ENCODE data around the gene IL6. TPM values are rescaled to one million over a fixed set of nuclear protein-coding genes. Genes with fewer than 3 reads are reported as not detected.
"Not testable (repeated sequence)": the region's sequence is repeated elsewhere in the genome, so short reads cannot be mapped to it uniquely, and the experiment has no call there.

IL6 gene
- total RNA-seq, 1 donor from 2014 or later, result 37.3 TPM

DNA sequence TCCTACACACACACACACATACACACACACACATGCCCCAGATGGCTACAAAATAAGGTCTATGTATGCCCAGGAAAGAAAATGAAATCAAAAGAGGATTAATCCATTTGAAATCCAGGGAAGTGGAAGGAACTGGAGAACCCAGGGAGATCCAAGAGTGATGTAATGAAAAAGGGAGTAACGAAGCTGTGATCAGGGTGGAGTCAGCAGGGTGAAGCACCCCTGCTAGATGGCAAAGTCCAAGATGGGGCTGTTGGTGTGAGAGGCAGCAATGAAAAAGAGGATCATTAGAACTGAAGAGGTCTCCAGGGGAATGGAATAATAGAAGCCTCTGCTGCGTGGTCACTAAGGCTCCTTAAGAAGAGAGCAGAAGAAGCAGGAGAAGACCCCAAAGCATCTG, 43.6 kb upstream of the IL6 start:
- Histone ChIP-seq H3K4me3 (no peak overlapping the region), H3K27ac (no peak overlapping the region), H3K9me3 (no peaks in the 10 kb centered on the region), H3K4me1 (no peaks in the 10 kb centered on the region), H3K27me3 (no peaks in the 10 kb centered on the region), H3K36me3 (no peaks in the 10 kb centered on the region)
- intact Hi-C loops (cut with DNase I), result no loop called here
- TF ChIP-seq, protein P1, sequence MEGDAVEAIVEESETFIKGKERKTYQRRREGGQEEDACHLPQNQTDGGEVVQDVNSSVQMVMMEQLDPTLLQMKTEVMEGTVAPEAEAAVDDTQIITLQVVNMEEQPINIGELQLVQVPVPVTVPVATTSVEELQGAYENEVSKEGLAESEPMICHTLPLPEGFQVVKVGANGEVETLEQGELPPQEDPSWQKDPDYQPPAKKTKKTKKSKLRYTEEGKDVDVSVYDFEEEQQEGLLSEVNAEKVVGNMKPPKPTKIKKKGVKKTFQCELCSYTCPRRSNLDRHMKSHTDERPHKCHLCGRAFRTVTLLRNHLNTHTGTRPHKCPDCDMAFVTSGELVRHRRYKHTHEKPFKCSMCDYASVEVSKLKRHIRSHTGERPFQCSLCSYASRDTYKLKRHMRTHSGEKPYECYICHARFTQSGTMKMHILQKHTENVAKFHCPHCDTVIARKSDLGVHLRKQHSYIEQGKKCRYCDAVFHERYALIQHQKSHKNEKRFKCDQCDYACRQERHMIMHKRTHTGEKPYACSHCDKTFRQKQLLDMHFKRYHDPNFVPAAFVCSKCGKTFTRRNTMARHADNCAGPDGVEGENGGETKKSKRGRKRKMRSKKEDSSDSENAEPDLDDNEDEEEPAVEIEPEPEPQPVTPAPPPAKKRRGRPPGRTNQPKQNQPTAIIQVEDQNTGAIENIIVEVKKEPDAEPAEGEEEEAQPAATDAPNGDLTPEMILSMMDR (IDR thresholded peaks at IDR 0.05), result no peak
- no peak for DNase-seq (ENCODE audit: low spot score in 2 of 2)

DNA sequence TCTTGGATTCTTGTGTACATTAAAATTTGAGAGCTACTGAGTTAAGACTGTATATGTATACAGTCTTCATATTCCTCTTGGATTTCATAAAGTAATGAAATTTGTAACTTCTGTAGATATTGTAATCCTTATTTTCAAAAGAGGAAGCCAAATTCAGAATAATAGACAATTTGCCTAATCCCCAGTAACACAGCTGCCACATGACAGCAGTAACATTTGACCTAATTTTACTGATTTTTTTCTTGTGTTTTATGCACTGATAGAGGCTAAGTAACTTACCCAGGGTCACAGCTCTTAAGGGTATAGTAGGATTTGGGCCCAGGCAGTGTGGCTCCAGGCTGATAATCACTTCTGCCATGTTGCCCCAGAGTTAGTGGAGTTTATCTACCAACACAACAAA, 40.4 kb upstream of the IL6 start:
- DNase-seq (ENCODE audit: low spot score in 2 of 2), result no peak
- Histone ChIP-seq H3K27ac (no peak overlapping the region), H3K36me3 (no peaks in the 10 kb centered on the region), H3K4me3 (no peak overlapping the region), H3K27me3 (no peaks in the 10 kb centered on the region), H3K9me3 (no peaks in the 10 kb centered on the region), H3K4me1 (no peaks in the 10 kb centered on the region)
- TF ChIP-seq, protein P1 (IDR thresholded peaks at IDR 0.05), result no peak
- intact Hi-C loops (cut with DNase I), result no loop called here

DNA sequence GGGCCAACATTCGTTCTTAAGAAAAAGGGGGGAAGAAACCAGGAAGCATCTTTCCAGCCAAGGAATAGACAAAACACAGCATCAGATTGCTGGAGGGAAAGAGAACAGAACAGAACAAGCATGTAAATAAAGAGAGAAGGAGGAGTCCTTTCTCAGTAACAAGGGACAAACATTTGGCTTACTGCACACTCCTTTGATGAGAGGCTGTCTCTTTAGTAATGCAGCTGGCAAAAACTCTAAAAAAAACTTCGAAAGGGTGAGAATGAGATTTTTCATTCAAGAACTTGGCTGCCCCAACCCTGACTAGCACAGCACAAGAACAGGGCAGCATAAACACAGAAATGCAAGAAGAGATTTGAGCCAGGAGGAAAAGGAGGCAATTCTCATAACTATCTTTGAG, 38.9 kb upstream of the IL6 start:
- no peak for DNase-seq (ENCODE audit: low spot score in 2 of 2)
- TF ChIP-seq, protein P1 (IDR thresholded peaks at IDR 0.05), result no peak
- H3K4me1 ChIP-seq, result no peaks in the 10 kb centered on the region
- no peaks in the 10 kb centered on the region for H3K36me3 ChIP-seq
- intact Hi-C loops (cut with DNase I), result no loop called here
- no peak overlapping the region for H3K4me3 ChIP-seq
- no peaks in the 10 kb centered on the region for H3K9me3 ChIP-seq
- no peak overlapping the region for H3K27ac ChIP-seq
- no peaks in the 10 kb centered on the region for H3K27me3 ChIP-seq

DNA sequence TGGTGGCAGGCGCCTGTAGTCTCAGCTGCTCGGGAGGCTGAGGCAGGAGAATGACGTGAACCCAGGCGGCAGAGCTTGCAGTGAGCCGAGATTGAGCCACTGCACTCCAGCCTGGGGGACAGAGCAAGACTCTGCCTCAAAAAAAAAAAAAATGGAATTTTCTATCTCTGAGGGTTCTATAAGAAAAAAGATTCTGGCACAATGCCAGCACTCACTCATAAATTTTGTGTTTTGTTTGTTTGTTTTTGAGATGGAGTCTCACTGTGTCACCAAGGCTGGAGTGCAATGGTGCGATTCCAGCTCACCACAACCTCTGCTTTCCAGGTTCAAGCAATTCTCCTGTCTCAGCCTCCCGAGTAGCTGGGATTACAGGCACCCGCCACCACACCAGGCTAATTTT, 38.1 kb upstream of the IL6 start:
- H3K27me3 ChIP-seq; DNase-seq (ENCODE audit: low spot score in 2 of 2); intact Hi-C loops (cut with DNase I); H3K4me3 ChIP-seq; H3K9me3 ChIP-seq; H3K36me3 ChIP-seq; H3K27ac ChIP-seq; H3K4me1 ChIP-seq: not testable (repeated sequence)

DNA sequence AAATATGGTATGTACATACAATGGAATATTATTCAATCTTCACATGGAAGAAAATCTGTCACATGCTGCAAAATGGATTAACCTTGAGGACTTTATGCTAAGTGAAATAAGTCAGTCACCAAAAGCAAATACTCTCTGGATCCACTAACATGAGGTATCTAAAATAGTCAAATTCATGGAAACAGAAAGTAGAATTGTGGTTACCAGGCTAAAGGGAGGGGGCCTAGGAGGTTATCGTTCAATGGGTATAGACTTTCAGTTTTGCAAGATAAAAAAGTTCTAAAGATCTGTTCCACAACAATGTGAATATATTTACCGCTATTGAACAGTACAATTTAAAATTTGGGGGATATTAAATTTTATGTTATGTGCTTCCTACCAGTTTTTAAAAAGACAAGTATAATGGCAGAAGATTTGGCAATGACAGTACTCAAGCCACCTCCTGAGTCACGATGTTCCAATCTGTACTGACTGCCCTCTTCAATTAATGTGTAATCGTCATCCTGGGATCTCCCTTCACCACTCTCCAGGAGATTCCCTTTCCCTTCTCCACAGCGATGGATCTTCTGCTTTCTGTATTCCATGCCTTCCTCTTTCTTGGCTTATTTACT, 32.3 kb upstream of the IL6 start:
- H3K4me1 ChIP-seq, result no peaks in the 10 kb centered on the region
- H3K4me3 ChIP-seq, result no peak overlapping the region
- no peak for DNase-seq (ENCODE audit: low spot score in 2 of 2)
- H3K9me3 ChIP-seq, result no peaks in the 10 kb centered on the region
- TF ChIP-seq, protein P1 (IDR thresholded peaks at IDR 0.05), result no peak
- no peaks in the 10 kb centered on the region for H3K36me3 ChIP-seq
- H3K27me3 ChIP-seq, result no peaks in the 10 kb centered on the region
- intact Hi-C loops (cut with DNase I), result no loop called here
- H3K27ac ChIP-seq, result no peak overlapping the region

DNA sequence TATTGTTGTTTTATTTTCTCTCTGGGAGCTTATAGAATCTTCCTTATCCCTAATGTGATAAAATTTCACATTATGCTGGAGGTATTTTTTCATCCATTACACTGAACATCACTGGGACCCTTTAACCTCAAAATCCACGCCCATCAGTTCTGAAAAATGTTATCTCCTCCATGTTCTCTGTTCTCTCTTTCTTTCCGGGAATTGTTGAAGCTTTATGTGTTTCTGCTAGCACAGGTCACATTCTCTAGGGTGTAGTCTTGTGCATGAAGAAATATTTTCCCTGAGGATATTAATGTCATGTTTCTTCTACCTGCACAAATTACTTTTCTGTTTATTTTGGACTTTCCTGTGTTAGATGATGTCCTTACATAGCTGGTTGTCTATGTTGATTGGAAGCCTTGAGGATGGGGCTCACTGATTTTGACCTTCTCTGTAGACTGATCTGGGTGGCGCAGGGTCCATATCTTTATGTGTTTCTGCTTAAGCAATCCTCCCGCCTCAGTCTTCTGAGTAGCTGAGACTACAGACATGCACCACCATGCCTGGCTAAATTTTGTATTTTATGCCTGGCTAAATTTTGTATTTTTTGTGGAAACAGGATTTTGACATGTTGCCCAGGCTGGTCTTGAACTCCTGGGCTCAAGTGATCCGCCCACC, 31.4 kb upstream of the IL6 start:
- TF ChIP-seq, protein P1 (IDR thresholded peaks at IDR 0.05), result no peak
- DNase-seq (ENCODE audit: low spot score in 2 of 2), result no peak
- intact Hi-C loops (cut with DNase I), result no loop called here
- Histone ChIP-seq H3K4me1 (no peaks in the 10 kb centered on the region), H3K27me3 (no peaks in the 10 kb centered on the region), H3K36me3 (no peaks in the 10 kb centered on the region), H3K9me3 (no peaks in the 10 kb centered on the region), H3K4me3 (no peak overlapping the region), H3K27ac (no peak overlapping the region)

All from ascending aorta (tissue), 2 donors.